ENCODE results near the gene GATB.

DNA sequence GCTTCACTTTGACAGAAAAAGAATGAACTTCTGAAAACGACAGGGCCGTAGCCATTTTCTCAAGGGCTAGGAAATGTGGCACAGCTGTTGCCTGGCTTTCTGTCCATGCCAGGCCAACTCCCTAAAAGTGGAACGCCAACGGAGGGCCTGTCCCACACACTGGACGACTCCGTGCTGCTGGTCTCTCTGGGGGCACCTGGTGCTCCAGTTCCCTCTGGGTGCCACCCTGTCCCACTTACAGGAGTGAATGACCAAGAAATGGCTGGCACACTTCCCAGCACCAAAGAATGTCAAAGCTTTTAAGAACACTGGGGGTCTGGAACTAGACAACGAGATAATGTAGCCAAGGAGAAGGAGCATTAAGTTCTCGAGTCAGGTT, 40.9 kb downstream of the GATB start:
- TF ChIP-seq TAF1 (IDR thresholded peaks at IDR 0.05; ENCODE audit: low read depth, low read length): no peak
- TF ChIP-seq POLR2A (IDR thresholded peaks at IDR 0.05; ENCODE audit: low read depth, low read length): no peak
- no peak for TF ChIP-seq SPI1 (IDR thresholded peaks at IDR 0.05; ENCODE audit: low read depth, low read length)
- TF ChIP-seq POLR2AphosphoS5 (IDR thresholded peaks at IDR 0.05; ENCODE audit: low read depth, low read length): no peak
- no peak for TF ChIP-seq PAX5 (IDR thresholded peaks at IDR 0.05; ENCODE audit: insufficient read depth, low read length, severe bottlenecking)
